Measurements from ENCODE around the gene HIVEP3.
A peak's percentile ranks its signal among the peaks of the same experiment; 100 is the strongest.

Gene HIVEP3

DNA sequence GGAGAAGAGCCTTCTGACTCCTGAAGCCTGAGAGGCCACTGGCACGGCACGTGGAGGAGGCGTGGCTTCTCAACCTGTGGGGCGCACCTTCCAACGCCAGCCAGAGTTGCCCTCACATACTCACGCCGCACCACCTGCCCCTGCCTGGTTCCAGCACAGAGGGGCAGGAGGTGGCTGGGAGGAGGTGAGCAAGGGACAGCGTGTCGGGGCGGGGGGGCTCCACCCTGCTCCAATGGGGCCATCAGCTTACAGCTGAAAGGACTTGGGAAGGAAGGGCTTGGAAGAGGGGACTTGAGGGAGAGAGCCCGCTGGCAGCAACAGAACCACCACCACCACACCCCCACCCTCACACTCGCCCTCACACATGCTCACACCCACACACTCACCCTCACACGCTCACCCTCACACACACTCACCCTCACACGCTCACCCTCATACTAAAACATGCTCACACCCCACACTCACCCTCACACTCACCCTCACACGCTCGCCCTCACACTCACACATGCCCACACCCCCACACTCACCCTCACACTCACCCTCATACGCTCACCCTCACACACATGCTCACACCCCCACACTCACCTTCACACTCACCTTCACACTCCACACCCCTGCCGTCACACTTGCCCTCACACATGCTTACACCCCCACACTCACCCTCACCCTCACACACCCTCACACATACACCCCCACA lies 392.7 kb downstream of the HIVEP3 start:
- DNase-seq = no peak

DNA sequence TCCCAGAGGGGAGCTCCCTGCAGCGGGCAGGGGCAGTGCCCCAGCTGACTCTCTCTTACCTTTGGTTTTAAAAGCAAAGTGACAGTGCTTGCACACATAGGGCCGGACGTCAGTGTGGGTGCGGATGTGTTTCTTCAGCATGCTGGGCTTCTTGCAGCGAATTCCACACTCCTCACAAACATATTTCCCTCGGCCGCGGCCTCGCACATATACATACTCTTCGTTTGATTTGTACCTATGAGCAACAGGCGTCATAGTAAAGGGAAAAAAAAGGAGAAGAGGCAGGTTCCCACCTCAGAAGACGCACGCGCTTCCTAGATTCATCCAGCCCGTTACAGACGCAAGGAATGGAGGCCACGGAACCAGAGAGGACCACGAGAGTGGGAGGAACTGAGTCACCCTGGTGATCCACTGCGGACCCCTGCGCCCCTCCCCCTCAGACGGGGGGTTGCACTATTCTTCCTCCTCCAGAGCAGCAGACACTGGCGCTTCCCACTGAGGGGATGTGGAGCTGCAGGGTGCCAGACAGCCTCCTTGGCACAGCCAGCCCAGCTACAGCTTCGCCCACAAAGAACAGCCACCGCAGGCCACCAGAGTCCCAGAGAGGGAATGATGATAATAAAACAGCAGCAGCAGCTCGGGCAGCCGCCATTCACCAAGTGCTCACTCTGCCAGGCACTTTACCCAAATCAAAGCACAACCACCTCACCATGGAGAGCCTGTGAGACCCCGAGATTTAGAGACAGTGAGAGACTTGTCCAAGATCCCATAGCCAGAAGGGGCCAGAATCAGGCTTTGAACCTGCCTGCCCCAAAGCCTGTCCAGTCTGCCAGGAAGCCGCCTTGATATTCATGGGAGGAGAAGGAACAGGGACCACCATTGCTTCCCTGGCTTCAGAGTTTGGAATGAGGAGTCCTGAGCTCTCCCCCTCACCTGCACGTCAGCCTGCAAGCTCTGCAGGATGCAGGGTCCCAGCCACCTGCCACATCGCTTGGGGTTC lies 393.7 kb downstream of the HIVEP3 start:
- DNase-seq = no peak

DNA sequence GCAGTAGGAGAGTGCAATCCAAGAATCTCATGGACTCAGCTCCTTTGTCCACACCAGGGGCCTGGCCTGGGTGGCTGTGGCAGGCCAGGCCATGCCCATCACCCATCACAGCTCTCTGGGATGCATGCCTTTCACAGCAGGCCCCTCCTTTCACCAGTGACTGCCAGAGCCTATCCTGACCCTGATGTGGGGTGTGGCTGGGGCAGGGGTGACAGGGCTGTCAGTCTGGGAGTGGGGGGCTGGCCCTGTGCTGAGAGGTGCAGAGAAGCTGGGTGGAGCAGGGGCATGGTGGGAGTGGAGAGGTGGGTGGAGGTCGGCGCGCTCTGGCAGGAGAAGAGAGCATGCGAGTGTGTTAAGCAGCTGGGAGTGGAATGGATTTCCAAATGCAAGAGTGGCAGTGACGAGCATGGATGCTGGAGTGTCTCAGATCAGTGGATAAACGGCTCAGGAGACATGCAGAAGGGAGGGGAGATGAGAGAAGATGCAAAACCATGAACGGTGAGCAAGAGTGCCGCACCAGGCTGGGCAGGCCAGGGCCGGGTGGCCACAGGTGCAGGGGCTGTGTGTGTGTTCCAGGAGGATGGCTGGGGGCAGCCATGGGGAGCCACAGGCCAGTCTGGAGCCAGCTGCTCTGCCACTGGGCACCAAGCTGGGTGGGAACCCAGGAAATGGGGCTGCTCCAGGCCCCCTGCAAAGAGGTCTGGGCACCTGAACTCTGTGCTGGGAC lies 394.6 kb downstream of the HIVEP3 start:
- no peak for DNase-seq

DNA sequence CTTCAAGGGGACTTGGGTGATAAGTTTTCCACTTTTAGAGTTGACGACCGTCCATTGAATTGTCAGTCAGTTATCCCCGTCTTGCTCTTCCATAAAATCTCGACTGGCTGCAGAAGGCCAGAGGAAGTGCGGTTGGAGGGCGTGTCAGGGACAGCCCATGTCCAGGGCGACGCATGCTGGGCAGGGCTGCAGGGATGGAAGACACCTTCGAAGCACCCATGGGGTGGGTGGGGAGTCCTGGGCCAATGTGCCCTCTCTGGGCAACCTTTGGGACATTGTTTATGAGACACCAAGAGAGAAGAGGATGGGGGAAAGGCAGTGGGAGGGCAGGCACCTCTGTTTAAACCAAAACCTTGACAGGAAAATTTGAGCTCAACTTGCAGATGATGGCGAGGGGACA lies 395.7 kb downstream of the HIVEP3 start:
- DNase-seq = no peak

DNA sequence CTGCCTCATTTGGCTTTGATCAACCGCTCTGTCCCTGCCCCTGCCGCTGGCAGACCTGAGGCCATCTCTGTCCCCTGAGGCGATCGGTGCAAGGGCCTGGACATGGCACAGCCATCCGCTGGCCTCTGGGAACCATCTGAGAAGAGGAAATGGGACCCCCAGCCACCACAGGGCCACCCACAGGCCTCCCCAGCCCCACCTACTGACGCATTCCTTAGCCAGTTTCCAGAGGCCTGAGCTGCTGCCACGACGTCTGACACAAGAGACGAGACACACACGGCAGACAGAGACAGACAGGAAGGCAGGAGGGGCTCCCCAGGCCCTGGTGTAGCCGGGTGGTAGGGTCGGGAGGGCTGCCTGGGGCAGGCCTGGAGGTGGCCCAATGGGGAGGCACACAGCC lies 397.0 kb downstream of the HIVEP3 start:
- DNase-seq = no peak

DNA sequence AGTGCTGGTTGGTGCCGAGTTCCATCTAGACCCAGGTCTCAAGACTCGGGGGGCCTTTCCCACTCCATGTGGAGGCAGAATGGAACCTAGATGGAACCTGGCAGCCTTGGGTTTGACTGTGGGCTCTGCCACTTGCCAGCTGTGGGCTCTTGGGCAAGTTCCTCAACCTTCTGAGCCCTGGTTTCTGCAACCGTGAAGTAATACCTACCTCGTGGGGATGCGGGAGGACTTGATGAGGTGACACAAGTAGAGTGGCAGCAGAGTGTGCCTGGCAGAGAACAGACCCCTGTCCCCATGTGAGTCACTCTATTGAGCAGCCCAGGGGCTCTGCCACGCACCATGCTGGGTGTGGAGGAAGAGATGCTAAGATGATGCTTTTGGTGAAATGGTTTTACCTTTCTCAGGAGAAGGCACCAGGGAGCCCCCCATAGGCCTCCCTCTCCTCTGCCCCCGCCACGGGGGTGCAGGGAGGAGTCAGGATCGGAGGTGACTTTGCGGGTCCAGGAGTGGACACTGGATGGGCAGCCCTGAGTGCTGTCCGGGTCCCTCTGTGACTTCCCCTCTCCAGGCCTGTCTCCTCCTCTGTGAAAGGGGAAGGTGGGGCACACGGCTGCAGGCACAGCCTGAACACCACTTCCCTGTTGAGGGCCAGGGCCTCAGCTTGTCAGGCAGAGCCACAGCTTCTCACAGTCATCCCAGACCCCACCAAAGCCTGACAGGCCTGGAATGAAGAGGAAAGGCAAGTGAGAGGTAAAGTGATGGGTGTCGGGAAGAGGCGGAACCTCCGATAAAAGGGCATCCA lies 397.6 kb downstream of the HIVEP3 start:
- no peak for DNase-seq

DNA sequence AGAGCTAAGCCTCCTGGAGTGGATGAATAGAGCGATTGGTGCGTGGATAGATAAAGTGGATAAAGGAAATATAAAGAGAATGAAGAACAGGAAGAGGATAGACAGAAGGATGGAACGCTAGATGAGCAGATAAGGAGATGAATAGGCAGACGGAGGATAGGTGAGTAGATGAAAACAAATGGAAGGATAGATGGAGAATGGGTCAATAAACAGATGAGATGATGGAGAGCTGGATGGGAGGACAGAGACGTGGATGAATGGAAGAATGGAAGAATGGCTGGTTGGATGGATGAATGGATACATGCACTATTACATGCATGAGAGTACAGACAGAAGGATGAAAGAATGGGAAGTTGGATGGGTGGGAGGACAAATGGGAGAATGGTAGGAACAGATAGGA lies 399.1 kb downstream of the HIVEP3 start:
- DNase-seq = no peak

DNA sequence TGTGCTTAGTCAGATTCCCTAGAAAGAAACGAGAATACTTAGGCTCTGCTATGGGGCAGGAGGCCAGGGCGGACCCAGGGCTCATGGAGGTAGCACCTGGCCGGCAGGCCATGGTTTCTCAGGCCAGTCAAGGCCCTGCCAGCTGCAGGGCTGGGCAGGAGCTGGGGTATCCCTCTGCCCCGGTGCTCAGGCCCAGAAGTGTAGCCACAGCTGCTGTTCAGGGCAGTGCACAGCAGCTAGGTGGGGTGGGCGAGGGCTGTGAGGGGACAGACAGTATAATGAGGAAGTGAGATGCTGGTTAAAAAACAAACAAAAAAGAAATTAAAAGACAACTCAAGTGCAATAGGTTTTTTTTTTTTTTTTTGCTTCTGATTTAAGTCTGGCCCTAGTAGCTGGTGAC lies 400.3 kb downstream of the HIVEP3 start:
- no peak for DNase-seq

DNA sequence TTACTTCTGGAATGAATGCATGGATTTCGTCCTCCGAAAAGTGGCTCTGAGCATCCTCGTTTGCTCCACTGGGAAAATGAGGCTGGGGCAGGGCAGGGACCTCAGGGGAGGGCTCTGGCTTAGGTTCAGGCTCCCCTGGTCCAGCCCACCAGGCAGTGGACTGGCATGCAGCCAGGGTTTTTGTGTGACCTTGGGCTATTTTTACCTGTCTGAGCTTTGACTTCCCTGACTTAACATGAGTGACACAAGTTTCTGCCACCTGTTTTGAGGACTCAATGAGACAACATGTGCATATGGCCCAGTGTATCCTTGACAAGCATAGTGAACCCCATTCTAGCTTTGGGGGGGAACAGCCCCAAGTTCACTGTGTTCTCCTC lies 401.7 kb downstream of the HIVEP3 start:
- no peak for DNase-seq

DNA sequence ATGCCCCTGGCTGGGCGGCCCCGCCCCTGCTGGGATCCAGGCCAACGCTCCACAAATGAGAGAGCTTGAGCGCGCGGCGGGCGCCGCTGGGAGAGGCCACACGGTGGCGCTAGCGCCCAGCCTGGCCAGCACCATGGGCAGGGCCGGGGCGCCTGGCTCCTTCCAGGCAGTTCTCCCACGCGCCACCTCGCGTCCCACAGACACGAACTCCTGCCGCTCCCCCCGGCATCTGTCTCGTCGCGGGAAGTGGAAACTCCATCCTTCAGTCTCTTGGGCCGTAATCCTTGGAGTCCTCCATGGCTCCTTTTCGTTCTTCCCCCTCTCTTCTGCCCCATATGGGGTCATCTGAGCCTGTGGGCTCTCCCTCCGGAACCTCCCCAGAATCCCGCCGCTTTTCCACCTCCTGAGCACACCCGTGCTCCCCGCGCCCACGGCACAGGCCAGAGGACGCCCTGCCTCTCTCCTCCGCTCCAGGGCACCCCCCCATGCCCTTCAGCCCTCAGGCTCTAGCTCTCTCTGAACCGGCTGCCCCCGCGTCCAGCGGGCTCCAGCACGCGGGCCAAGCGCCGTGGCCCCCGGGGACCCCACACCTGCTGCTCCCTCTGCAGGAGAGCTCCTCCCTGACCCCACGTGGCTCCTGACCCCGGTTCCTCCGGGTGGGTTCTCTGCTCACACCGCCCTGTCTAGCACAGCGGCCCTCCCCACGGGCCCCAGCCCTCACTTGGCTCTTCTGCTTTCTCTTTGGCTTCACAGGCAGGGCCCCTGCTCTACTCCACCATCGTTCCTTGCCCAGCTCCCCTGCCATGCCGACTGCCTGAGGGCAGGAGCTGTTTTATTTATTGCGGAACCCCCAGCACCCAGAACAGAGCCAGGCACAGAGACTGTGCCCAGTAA lies 402.3 kb downstream of the HIVEP3 start:
- peak; percentile 79 for DNase-seq

DNA sequence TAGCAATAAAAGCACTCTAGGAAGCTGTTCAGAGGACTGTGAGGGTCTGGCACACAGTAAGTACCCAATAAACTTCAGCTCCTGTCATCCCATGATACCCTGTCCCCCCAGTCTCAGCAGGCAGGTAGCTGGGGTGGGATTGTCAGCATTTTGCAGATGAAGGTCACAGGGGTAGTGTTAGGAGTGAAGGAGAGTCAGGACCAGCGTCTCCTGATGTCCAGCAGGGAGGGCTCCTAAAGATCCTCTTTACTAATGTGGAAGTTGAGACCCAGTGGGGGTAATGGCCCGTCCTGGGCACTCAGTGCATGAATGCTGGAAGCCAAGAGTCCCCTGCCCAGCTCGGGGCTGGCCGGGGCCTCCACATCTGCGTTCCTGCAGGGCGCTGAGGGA lies 402.9 kb downstream of the HIVEP3 start:
- DNase-seq = no peak

DNA sequence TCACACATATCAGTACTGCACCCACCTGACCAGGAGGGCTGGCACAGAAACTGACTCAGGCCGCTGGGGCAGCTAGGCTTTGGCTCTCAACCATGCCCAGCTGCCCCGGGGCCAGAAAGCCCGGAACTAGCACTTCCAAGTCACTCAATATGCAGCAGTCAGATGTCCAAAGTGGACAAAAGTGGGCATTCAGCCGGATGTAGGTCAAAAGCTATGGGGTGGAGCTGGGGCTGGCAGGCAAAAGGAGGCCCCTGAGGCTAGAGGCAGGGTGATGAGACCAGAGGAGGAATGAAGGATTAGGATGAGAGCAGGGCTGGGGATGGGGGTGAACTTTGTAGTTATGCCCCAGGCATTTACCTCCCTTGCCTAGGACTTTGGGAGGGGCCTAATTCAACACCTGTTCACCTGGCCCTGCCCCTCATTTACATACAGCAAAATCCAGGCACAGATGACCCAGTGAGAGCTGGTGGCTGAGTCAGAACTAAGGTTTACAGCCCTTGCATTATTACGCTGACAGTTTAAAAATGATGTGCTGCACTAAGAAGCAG lies 403.5 kb downstream of the HIVEP3 start:
- DNase-seq = no peak

DNA sequence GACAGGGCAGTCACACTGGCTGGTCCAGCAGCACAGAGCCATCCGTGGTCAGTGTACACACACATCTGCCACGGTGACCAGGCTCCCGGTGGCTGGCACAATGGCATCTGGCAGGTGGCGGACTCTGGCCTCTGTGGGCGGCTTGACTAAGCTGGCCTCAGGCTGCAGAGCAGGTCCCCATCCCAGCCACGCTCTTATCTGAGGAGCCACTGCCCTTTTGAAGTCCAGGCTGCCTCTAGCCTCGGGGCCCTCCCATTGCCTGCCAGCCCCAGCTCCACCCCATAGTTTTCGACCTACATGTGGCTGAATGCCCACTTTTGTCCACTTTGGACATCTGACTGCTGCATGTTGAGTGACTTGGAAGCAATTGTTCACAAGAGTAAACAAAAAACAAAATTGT lies 404.3 kb downstream of the HIVEP3 start:
- DNase-seq = no peak

DNA sequence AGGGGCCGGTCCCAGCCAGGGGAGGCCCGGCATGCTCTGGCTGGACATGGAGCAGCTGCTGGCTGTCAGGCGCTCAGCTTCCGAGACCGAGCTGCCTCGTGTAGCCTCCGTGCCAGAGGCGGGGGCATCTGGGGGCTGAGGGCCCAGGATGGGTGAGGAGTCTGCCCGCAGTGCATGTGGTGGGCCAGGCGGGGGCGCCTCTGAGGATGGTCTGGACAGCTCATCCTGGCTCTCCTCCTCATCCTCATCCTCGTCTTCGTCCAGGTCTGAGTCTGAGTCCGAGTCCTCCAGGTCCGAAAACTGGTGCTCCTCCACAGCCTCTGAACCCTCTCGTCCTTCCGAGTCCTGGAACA lies 405.4 kb downstream of the HIVEP3 start:
- peak; percentile 70 for DNase-seq

DNA sequence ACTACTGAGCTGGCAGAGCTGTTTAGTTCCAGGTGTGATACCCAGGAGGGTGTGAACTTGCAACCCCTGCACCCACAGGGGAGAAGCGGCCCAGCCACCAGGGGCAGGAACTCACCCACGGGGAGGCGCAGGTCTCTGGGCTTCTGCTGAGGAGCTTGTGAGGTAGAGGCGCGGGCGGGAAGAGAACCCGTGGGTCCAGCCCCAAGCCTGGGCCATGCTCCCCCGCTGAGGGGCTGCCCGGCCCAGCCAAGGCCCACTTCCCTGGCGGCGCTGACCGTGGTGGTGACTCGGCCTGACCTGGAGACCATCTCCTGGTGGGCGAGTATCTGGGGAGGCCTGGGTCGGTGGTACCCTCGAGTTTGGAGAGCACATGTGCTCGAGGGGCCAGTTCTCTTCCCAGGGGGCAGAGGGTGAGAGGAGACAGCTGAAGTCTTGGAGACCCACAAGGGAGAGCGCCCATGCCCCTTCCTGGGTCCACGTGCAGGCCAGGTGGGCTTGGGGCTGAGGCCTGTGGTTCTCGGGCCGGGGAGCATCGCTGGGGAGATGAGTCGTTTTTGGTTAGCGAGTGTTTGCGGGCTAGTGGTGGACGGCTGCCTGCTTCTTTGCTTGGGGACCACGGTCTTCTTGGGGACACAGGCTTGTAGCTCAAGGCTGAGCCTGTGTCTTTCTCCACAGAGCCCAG lies 405.9 kb downstream of the HIVEP3 start:
- DNase-seq = no peak

DNA sequence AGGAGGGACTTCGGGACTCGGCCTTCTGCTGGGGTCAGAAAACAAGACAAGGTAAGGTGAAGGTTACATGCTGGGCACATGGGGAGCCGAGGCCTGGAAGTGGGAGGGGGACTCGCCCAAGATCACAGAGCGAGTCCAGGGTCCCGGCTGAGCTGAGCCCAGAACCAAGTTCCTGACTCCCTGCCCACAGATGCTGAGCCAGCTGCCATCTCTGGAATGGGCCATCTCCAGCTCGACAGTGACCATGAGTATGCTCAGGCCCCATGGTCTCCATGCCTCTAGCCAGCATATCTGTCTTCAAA lies 407.5 kb downstream of the HIVEP3 start:
- no peak for DNase-seq

DNA sequence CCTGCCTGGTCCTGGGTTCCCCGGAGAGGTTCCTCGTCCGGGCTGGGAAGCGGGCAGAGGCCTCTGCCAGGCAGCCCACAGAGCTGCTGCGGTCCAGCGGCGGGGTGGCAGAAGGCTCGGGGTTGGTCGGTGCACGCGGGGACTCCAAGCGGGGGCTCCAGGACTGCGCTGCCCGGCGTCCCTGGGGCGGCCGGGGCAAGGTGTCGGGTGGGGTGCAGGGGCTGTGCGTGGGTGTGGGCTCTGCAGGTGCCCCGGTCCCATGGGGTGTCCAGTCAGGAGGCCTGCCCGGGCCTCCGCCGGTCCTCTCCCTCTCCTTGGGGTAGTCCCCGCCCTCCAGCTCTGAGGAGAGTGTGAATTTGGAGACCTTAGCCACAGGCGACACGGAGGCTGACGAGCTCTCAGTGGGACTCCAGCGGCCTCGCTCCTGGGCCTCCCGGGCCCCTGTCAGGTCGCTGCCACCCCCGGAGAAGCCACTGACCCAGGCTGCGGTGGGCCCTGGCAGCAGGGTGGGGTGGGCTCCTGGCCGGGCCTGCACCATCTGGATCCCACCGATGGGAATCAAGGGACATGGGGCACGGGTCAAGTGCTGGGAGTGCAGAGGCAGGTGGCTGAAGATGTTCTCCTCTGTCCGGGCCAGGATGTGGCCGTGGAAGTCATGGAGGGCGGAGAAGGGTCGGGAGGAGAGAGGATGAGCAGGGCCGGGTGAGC lies 408.0 kb downstream of the HIVEP3 start:
- DNase-seq = no peak

DNA sequence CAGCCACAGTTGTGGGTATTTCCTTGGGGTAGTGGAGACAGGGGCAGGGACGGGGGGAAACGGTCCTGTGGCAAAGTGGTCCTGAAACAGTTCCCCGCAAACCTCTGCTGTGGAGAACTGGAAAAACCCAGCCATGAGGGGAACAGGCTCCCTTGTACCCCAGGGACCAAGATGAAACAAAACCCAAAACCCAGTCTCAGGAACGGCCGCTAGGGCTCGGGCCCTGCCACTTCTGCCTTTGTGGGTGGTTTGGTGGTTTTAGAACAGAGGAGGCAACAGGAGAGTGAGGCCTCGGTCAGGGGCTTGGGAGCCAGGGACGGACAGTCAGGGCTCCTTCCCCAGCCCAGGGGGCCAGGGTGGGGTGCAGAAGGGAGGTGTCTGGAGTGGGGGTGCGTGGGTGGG lies 409.5 kb downstream of the HIVEP3 start:
- DNase-seq = no peak

DNA sequence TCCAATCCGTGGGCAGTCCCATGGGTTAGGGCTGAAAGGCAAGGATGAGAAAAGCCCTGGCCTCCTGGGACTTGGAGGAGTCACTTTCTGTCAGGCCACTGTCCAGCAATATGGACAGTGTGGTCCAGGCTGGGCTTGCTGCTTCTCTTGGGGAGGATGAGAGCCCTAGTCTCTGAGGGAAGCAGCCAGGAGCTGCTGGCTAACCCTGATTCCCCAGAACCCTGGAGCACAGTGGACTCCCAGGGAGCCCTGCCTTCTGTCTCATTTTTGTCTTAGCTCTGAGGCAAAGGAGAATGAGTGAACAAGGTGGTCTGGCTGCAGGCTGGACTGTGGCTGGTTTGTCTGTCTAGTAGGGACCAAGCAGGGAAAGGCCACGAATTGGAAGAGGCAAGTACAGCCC lies 410.4 kb downstream of the HIVEP3 start:
- no peak for DNase-seq

DNA sequence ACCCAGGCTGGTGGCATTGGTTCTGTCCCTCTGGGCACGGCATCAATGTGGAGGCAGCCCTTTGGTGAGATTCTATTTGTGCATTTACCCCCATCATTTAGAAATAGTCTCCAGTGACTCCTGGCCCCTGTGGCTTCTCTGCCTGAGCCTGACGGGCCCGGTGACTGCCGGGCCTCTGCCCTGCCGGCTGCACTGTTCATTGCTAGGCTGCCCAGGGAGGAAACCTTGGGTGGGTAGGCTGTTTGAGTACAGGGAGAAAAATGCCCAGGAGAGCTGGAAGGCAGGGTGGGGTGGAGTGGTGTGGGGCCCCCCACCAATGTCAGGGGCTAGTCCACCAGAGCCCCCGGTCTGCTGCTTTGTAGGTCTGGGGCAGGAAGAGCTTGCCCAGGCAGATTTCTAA lies 410.9 kb downstream of the HIVEP3 start:
- DNase-seq = no peak
